ENCODE measurements around the gene RPS6KA1.

RPS6KA1 gene

GRCh38 chr1:26529405-26529654 is 231 bp upstream of the RPS6KA1 start:
- H3K4me1 Mint-ChIP-seq = no peaks in the 10 kb centered on the region
- H3K27me3 Mint-ChIP-seq (ENCODE audit: low read depth) = peaks cover 21% of the 10 kb centered on the region
- H3K27ac Mint-ChIP-seq = peak overlapping the region in 2 of 3 experiments; percentile 70 to 73
- TF ChIP-seq CTCF (IDR thresholded peaks at IDR 0.05; ENCODE audit: unreplicated experiment in 3 of 3) = no peak
- H3K9me3 Mint-ChIP-seq = no peaks in the 10 kb centered on the region
- peak overlapping the region; percentile 85 to 89 (median 87) for H3K4me3 Mint-ChIP-seq
- no peaks in the 10 kb centered on the region for H3K36me3 Mint-ChIP-seq (ENCODE audit: low read depth)

- Mint-ChIP-seq H3K9me3 (no peaks in the 10 kb centered on the region), H3K4me3 (peak overlapping the region; percentile 82 to 87 (median 83)), H3K36me3 (ENCODE audit: low read depth) (no peaks in the 10 kb centered on the region), H3K27me3 (ENCODE audit: low read depth) (peaks cover 12% of the 10 kb centered on the region), H3K27ac (peak overlapping the region in 1 of 3 experiments; percentile 66), H3K4me1 (peaks cover 5% of the 10 kb centered on the region)
- no peak for TF ChIP-seq CTCF (IDR thresholded peaks at IDR 0.05; ENCODE audit: unreplicated experiment in 3 of 3)
These were observed 891 bp downstream of the RPS6KA1 start for GRCh38 chr1:26530410-26530894.

- Mint-ChIP-seq H3K4me3 (peak overlapping the region; percentile 82 to 87 (median 83)), H3K27me3 (ENCODE audit: low read depth) (peaks cover 12% of the 10 kb centered on the region), H3K4me1 (peaks cover 5% of the 10 kb centered on the region), H3K27ac (peak overlapping the region in 1 of 3 experiments; percentile 51), H3K9me3 (no peaks in the 10 kb centered on the region), H3K36me3 (ENCODE audit: low read depth) (no peaks in the 10 kb centered on the region)
- TF ChIP-seq CTCF (IDR thresholded peaks at IDR 0.05; ENCODE audit: unreplicated experiment in 3 of 3) = peak in 2 of 3 experiments; percentile 13 to 22
These were observed 1.5 kb downstream of the RPS6KA1 start for GRCh38 chr1:26530895-26531598.

- no peak for TF ChIP-seq CTCF (IDR thresholded peaks at IDR 0.05; ENCODE audit: unreplicated experiment in 3 of 3)
- Mint-ChIP-seq H3K4me3 (peak overlapping the region; percentile 82 to 87 (median 83)), H3K9me3 (no peaks in the 10 kb centered on the region), H3K36me3 (ENCODE audit: low read depth) (no peaks in the 10 kb centered on the region), H3K27ac (no peak overlapping the region), H3K27me3 (ENCODE audit: low read depth) (peaks cover 12% of the 10 kb centered on the region), H3K4me1 (peaks cover 5% of the 10 kb centered on the region)
These were observed 2.1 kb downstream of the RPS6KA1 start for GRCh38 chr1:26531651-26532131.

GRCh38 chr1:26533951-26534509 is 4.5 kb downstream of the RPS6KA1 start:
- no peaks in the 10 kb centered on the region for H3K36me3 Mint-ChIP-seq (ENCODE audit: low read depth)
- H3K4me1 Mint-ChIP-seq = peaks cover 5% of the 10 kb centered on the region
- no peak overlapping the region for H3K4me3 Mint-ChIP-seq
- no peak for TF ChIP-seq CTCF (IDR thresholded peaks at IDR 0.05; ENCODE audit: unreplicated experiment in 3 of 3)
- H3K27me3 Mint-ChIP-seq (ENCODE audit: low read depth) = peaks cover 6% of the 10 kb centered on the region
- no peaks in the 10 kb centered on the region for H3K9me3 Mint-ChIP-seq
- no peak overlapping the region for H3K27ac Mint-ChIP-seq

GRCh38 chr1:26535201-26535600 is 5.6 kb downstream of the RPS6KA1 start:
- Mint-ChIP-seq H3K27ac (no peak overlapping the region), H3K4me1 (peaks cover 5% of the 10 kb centered on the region), H3K4me3 (no peak overlapping the region), H3K27me3 (ENCODE audit: low read depth) (peaks cover 7% of the 10 kb centered on the region), H3K9me3 (no peaks in the 10 kb centered on the region), H3K36me3 (ENCODE audit: low read depth) (no peaks in the 10 kb centered on the region)
- TF ChIP-seq CTCF (IDR thresholded peaks at IDR 0.05; ENCODE audit: unreplicated experiment in 3 of 3) = no peak
